PC-3 (cell line): ENCODE data around the gene FIS1.

Experiments
- EZH2 ChIP-seq: fragments of 300-600 bp; sonication (generic); IDR thresholded peaks from one replicate; pipeline ENCODE4 v1.6.1; 2017; ENCODE audit warnings: antibody characterized with exemption, mild to moderate bottlenecking, low read length; ENCODE audit not compliant: unreplicated experiment
- EZH2phosphoT487 ChIP-seq: fragments of 300-600 bp; sonication (generic); IDR thresholded peaks from 2 replicates; pipeline ENCODE4 v1.6.1; 2018; ENCODE audit warnings: mild to moderate bottlenecking, antibody characterized with exemption, low read length, borderline replicate concordance
- TF ChIP-seq, protein P1 (sequence below): fragments of 300-600 bp; sonication (generic); conservative IDR thresholded peaks from 2 replicates; pipeline ENCODE4 v1.5.1; 2017; ENCODE audit warnings: antibody characterized with exemption, low read depth, mild to moderate bottlenecking, low read length

DNA sequence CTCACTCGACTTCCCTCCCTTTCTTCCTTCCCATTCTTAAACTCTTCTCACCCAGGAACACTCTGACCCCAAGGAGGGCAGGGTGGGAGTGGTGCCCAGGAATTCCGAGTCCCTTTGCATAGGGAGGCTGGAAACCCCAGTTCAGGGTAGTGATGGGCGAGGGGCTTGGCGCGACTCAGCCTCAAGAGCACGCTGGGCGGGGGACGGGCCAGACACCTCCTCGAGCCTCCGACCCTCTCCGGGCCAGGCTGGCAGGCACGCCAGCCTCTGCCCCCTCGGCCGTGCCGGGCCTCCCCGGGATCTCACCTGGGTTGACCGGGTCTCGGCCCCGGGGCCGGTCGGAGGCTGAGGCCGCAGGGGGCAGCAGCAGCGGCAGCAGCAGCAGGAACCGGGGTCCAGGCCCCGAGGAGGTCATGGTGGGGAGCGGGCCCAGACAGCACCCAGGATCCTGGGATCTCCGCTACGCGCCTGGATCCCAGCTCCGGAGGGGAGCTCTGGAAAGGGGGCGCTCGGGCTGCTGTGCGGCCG, 28.0 kb downstream of the FIS1 start:
- TF ChIP-seq, protein P1, sequence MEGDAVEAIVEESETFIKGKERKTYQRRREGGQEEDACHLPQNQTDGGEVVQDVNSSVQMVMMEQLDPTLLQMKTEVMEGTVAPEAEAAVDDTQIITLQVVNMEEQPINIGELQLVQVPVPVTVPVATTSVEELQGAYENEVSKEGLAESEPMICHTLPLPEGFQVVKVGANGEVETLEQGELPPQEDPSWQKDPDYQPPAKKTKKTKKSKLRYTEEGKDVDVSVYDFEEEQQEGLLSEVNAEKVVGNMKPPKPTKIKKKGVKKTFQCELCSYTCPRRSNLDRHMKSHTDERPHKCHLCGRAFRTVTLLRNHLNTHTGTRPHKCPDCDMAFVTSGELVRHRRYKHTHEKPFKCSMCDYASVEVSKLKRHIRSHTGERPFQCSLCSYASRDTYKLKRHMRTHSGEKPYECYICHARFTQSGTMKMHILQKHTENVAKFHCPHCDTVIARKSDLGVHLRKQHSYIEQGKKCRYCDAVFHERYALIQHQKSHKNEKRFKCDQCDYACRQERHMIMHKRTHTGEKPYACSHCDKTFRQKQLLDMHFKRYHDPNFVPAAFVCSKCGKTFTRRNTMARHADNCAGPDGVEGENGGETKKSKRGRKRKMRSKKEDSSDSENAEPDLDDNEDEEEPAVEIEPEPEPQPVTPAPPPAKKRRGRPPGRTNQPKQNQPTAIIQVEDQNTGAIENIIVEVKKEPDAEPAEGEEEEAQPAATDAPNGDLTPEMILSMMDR: no peak; the same call in 1 of the 2 replicates
- no peak for TF ChIP-seq EZH2
- no peak for TF ChIP-seq EZH2phosphoT487
